Measurements from ENCODE around the gene CDC42EP4. TPM values are rescaled to one million over a fixed set of nuclear protein-coding genes. Genes with fewer than 3 reads are reported as not detected.
"Not testable (repeated sequence)": the region's sequence is repeated elsewhere in the genome, so short reads cannot be mapped to it uniquely, and the experiment has no call there.

The CDC42EP4 gene
- polyA plus RNA-seq, 3 donors from 2014 or later: 0.26 to 0.41 TPM; not detected in 1

DNA sequence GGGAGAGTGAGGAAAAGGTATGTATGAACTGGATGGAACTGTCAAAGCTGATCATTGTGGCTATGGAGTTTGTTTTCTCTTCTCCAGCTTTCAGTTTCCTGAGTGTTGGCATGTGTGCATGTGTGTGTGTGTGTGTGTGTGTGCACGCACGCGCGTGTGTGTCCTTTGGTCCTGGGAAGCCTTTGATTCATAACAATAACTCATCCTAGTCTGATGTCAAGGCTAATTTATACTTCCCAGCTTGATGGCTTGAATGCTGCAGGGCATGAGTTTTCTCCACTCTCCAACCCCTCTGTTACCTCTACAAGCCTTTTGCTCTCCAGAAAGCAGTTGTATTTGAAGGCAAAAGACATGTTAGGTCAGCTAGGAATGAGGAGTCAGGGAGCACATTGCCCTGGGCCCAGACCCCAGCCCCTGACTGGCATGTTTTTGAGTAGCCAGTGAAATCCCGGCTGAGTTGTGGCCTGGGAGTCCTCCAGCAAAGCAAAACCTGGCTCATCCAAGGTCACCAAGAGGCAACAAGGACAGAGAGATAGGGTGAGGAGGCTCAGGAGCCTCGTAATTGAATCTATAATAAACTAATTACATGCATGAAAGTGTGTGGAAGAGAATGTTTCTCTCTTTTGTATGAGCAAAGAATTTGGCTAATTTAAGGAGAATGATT lies 8.9 kb upstream of the CDC42EP4 start:
- Mint-ChIP-seq H3K27ac (no peak overlapping the region), H3K4me3 (no peak overlapping the region), H3K36me3 (no peaks in the 10 kb centered on the region), H3K4me1 (no peaks in the 10 kb centered on the region), H3K9me3 (no peaks in the 10 kb centered on the region), H3K27me3 (ENCODE audit: low read depth in 3 of 3) (peaks cover 0 to 9% (median 2%) of the 10 kb centered on the region in 3 donors)
- DNase-seq: no peak

DNA sequence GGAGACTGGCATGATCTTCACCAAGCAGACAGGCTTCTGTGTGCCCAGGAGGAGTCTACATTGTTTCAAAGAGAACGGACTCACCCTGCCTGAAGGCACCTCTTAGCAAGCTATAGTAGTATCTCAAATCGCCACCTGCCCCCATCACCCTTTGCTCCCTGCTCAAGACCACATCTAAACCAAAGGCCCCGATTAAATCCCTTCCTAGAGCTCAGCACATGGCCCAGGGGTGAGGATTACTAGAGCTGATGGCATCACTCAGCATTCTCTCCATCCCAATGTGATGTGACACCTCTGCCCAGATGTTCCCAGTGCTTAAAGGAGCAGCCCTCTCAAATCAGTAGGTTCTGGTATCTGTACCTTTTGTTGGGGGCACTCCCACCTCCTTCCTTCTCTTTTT lies 8.0 kb upstream of the CDC42EP4 start:
- no peaks in the 10 kb centered on the region for H3K9me3 Mint-ChIP-seq
- H3K4me3 Mint-ChIP-seq: no peak overlapping the region
- peaks cover 0 to 5% (median 2%) of the 10 kb centered on the region in 3 donors for H3K27me3 Mint-ChIP-seq (ENCODE audit: low read depth in 3 of 3)
- H3K27ac Mint-ChIP-seq: no peak overlapping the region
- H3K36me3 Mint-ChIP-seq: no peaks in the 10 kb centered on the region
- no peaks in the 10 kb centered on the region for H3K4me1 Mint-ChIP-seq
- no peak for DNase-seq

DNA sequence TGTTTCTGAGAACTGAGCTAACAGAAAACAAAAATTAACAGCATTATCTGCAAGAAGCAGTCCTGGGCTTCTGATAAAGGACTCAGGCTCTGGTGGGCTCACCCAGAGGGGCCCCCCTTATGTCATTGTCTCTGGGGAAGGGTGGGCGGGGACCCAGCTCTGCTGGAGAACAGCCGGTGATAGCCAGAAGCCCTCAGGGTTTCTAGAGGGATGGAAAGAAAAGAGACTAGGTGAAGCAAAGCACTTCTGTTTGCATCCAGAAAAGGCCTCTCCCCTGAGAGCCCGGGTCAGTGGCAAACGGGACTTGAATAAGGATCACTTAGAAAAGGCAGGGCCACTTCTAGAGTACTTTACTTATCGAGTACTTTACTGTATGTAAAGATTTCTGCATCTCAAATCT lies 7.0 kb upstream of the CDC42EP4 start:
- Mint-ChIP-seq H3K27ac (no peak overlapping the region), H3K9me3 (no peaks in the 10 kb centered on the region), H3K4me3 (no peak overlapping the region), H3K36me3 (no peaks in the 10 kb centered on the region), H3K4me1 (no peaks in the 10 kb centered on the region), H3K27me3 (ENCODE audit: low read depth in 3 of 3) (peaks cover 0 to 3% (median 2%) of the 10 kb centered on the region in 3 donors)
- DNase-seq: no peak

DNA sequence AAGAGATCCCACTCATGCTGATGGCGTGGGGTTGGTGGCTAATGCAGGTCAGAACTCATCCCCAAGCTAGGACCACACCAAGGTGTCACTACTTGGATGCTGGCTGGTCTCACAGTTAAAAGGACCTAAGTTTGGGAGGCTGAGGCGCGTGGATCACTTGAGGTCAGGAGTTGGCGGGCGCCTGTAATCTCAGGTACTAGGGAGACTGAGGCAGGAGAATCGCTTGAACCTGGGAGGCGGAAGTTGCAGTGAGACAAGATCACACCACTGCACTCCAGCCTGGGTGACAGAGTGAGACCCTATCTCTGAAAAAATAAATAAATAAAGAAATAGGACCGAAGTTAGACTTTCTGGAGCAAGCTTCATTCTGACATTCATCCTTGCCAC lies 6.6 kb upstream of the CDC42EP4 start:
- Mint-ChIP-seq H3K27me3 (ENCODE audit: low read depth in 3 of 3) (peaks cover 0 to 3% (median 3%) of the 10 kb centered on the region in 3 donors), H3K9me3 (no peaks in the 10 kb centered on the region), H3K4me1 (no peaks in the 10 kb centered on the region), H3K4me3 (no peak overlapping the region), H3K27ac (no peak overlapping the region), H3K36me3 (no peaks in the 10 kb centered on the region)
- DNase-seq: no peak

DNA sequence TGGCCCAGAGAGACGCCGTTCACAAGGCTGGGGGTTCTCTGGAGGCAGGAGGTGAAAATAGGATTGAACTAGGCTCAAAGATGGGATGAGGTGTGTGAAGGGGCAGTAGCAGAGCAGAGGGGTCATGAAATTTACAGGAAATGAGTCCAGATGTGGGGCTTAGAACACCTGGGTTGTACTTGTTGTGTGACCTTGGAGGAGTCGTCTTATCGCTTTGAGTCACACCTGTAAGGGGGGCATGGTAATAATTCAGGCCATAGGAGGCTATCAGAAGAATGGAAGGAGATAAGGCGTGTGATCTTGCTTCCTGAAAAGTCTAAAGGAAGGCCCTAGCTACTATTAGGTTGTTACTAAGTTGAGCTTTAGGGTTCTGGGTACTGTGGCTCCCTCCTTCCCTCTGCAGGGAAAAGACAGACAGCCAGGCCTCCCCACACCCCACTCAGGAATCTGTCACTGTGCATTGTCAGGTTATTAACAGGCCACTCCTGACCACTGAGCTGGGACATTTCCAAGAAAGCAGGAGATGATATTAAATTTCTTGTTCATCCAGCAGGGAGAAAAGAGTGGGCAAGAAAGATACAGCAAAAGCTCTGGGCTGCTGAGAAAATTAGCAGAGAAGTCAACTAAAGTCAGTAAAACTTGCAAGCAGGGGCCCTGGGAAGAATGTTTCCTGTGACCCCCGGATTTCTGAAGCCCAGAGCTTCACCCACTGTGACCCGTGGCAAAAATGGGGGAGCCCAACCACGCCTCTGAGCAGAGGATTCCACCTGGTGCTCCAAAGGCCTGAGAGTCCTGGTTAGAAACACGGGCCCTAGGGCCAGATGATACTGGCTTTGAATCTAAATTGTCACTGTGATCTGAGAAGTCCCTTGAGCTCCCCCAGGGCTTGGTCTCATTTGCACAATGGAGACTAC lies 6.0 kb upstream of the CDC42EP4 start:
- Mint-ChIP-seq H3K4me3 (no peak overlapping the region), H3K27ac (no peak overlapping the region), H3K4me1 (no peaks in the 10 kb centered on the region), H3K27me3 (ENCODE audit: low read depth in 3 of 3) (peaks cover 0 to 5% (median 3%) of the 10 kb centered on the region in 3 donors), H3K36me3 (no peaks in the 10 kb centered on the region), H3K9me3 (no peaks in the 10 kb centered on the region)
- no peak for DNase-seq

DNA sequence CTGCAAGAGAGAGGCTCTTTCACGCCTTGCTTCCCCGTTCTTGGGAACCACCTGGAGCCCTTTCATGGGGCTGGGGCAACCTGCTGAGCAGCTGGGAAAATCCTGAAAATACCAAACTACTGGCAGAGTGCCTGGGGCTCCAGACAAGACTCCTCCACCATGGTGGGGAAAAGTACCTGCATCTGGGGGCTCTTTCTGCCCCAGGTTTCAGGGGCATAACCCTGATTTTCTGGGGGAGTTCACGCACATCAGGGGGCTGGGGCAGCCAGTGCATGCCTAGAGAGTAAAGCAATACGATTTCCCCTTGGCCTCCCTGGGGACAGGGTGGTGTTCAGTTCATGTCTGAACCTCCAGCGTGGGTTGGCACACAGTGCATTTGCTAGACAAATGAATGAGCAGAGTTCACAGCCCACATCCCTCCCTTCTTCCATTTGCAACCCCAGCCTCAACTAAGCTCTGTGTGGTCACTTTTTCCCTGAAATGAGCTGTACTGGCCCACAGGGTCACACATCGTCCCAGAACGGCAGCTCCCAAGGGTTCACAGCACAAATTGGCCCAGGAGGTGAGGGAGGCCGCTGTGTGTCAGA lies 5.2 kb upstream of the CDC42EP4 start:
- H3K36me3 Mint-ChIP-seq: no peaks in the 10 kb centered on the region
- H3K4me1 Mint-ChIP-seq: no peaks in the 10 kb centered on the region
- H3K9me3 Mint-ChIP-seq: no peaks in the 10 kb centered on the region
- no peak overlapping the region for H3K4me3 Mint-ChIP-seq
- no peak overlapping the region for H3K27ac Mint-ChIP-seq
- no peak for DNase-seq
- H3K27me3 Mint-ChIP-seq (ENCODE audit: low read depth in 3 of 3): peaks cover 0 to 3% (median 3%) of the 10 kb centered on the region in 3 donors

DNA sequence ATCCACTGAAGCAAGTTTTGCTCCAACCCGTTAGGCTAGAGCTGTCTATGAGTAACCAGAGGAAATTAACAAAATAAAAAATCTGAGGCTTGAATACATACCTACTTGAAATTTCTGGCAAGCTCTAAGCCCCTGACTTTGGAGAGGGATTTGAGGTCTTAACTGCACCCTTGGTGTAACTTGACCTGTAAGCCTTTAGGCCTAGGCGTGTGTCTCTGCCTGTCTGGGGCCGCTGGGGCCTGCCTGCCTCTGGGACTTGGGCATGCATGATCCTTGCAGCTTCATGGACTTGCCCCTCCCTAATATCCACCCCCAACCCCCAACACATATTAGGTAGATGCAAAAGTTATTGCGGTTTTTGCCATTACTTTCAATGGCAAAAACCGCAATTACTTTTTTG lies 3.7 kb upstream of the CDC42EP4 start:
- H3K4me1 Mint-ChIP-seq: peaks cover under 1 to 2% of the 10 kb centered on the region in 2 donors
- H3K27me3 Mint-ChIP-seq (ENCODE audit: low read depth in 3 of 3): peaks cover 0 to 5% (median 3%) of the 10 kb centered on the region in 3 donors
- no peak overlapping the region for H3K27ac Mint-ChIP-seq
- no peaks in the 10 kb centered on the region for H3K9me3 Mint-ChIP-seq
- no peak for DNase-seq
- no peak overlapping the region for H3K4me3 Mint-ChIP-seq
- H3K36me3 Mint-ChIP-seq: no peaks in the 10 kb centered on the region

DNA sequence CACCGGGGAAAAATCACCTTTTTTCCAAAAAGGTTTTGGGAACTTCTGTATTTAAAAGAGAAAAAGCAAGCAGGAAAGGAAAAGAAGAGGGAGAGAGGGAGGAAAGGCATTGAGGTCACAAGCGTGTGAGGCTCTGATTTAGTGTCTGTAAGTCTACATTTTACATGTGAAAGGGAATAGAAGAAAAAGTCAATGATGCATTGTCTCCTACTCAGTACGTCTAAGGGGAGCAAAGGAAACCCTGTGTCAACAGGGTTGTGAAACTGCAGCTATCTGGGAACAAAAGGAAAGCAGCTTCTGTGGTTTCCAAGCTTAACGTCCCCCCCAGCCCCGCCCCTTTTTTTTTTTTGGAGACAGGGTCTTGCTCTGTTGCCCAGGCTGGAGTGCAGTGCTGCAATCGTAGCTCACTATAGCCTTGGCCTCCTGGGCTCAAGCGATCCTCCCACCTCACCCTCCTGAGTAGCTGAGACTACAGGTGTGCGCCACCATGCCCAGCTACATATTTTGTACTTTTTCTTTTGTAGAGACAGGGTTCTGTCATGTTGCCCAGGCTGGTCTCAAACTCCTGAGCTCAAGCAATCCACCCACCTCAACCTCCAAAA lies 1.8 kb upstream of the CDC42EP4 start:
- Mint-ChIP-seq H3K9me3 (no peaks in the 10 kb centered on the region), H3K4me3 (peak overlapping the region; percentile 36 to 62 (median 45)), H3K27ac (peak overlapping the region in 2 of 6 donors; percentile 43 to 56), H3K4me1 (peaks cover 10 to 14% of the 10 kb centered on the region in 2 donors), H3K27me3 (ENCODE audit: low read depth in 3 of 3) (peaks cover 0 to 10% (median 0%) of the 10 kb centered on the region in 3 donors), H3K36me3 (no peaks in the 10 kb centered on the region)
- no peak for DNase-seq

DNA sequence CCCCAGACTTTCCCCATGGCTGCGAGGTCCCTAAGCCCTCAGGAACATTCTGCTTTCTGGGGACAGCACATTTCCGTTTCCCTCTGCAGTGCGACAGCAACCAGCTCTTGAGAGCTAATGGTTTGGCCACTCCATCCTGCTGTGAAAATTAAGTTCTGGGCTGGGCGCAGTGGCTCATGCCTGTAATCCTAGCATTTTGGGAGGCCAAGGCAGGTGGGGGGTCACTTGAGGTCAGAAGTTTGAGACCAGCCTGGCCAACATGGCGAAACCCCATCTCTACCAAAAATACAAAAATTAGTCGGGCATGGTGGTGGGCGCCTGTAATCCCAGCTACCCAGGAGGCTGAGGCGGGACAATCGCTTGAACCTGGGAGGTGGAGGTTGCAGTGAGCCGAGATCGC lies 1.1 kb upstream of the CDC42EP4 start:
- not testable (repeated sequence) for H3K36me3 Mint-ChIP-seq; H3K27me3 Mint-ChIP-seq (ENCODE audit: low read depth in 3 of 3); DNase-seq; H3K9me3 Mint-ChIP-seq
- peak overlapping the region in 1 of 6 donors; percentile 39 for H3K27ac Mint-ChIP-seq
- H3K4me3 Mint-ChIP-seq: peak overlapping the region; percentile 64 to 88 (median 83)
- peaks cover 10 to 14% of the 10 kb centered on the region in 2 donors for H3K4me1 Mint-ChIP-seq

DNA sequence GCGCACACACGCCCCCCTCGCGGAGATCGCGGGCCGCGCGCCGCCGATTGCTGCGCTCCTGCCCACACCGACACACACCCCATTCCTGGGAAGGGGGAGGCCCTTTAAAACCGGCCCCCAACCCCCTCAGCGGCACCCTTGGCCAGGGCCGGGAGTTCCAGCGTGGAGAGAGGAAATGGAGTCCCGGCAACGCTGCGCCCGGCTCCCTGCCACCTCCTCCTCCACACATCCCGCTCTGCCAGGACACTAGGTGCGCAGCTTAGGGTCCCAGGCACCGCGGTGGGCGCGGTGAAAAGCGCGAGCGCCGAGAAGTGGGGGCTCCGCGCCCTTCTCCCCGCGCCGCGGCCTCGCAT lies 397 bp downstream of the CDC42EP4 start:
- Mint-ChIP-seq H3K27me3 (ENCODE audit: low read depth in 3 of 3) (peaks cover 0 to 12% (median 2%) of the 10 kb centered on the region in 3 donors), H3K4me1 (peaks cover 10 to 14% of the 10 kb centered on the region in 2 donors), H3K27ac (peak overlapping the region in 5 of 6 donors; percentile 1 to 62 (median 51)), H3K4me3 (peak overlapping the region; percentile 80 to 88 (median 85)), H3K36me3 (no peaks in the 10 kb centered on the region), H3K9me3 (no peaks in the 10 kb centered on the region)
- DNase-seq: no peak

DNA sequence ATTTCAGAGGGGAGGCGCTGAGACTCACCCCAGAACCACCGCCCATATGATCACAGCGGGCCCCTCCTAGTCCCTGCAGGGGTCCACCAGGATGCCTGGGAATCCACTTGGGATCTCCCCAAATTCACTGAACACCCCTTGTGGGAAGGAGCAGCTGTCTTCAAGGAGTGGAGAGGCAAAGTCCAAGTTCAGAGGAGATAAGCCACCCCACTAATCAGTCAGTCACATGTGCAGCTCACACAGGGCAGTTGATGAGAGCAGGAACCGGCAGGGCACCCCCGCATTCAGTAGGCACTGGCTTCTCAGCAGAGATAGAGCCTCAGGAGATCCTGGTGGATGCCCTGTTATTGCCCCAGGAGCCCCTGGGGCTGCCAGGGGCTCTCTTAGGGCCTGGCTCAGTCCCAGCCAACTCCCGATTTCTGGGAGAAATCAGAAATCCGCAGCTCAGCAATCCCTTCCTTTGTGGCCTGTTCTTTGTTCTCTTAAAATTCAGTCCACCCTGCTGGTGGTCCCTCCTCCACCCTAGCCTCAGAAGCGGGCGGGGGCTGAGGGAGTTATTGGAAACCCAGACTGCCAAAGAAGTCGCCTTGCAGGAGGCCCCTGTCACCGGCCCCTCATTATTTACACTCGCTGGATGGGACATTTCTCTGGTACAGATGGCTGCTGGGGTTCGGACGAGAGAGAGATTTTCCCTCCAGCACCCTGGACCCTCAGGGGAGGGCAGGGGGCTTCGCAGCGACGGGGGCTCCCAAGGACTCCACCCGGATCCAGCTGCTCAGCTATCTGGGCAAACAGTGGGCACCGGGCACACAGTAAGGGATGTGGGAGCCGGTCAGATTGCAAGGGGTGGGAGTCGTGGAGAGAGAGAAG lies 1.8 kb downstream of the CDC42EP4 start:
- Mint-ChIP-seq H3K27me3 (ENCODE audit: low read depth in 3 of 3) (peaks cover 0 to 13% (median 2%) of the 10 kb centered on the region in 3 donors), H3K4me3 (peak overlapping the region; percentile 71 to 87 (median 83)), H3K36me3 (no peaks in the 10 kb centered on the region), H3K4me1 (peaks cover 10 to 14% of the 10 kb centered on the region in 2 donors), H3K9me3 (no peaks in the 10 kb centered on the region), H3K27ac (peak overlapping the region in 3 of 6 donors; percentile 55 to 74 (median 57))
- no peak for DNase-seq

DNA sequence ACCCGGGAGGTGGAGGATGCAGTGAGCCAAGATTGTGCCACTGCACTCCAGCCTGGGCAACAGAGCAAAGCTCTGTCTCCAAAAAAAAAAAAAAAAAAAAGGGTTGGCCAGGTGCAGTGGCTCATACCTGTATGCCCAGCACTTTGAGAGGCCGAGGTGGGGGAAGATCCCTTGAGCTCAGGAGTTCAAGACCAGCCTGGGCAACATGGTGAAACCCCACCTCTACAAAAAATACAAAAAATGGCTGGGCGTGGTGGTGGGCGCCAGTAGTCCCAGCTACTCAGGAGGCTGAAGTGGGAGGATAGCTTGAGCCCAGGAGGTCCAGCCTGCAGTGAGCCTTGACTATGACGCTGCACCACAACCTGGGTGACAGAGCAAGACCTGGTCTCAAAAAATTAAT lies 2.8 kb downstream of the CDC42EP4 start:
- peaks cover 2 to 13% (median 2%) of the 10 kb centered on the region in 3 donors for H3K27me3 Mint-ChIP-seq (ENCODE audit: low read depth in 3 of 3)
- H3K4me1 Mint-ChIP-seq: peaks cover 10 to 14% of the 10 kb centered on the region in 2 donors
- not testable (repeated sequence) for DNase-seq, H3K4me3 Mint-ChIP-seq, H3K9me3 Mint-ChIP-seq, H3K36me3 Mint-ChIP-seq, H3K27ac Mint-ChIP-seq
